GM20000 (cell line): ENCODE measurements around the gene ARNT2.

ENCODE experiments used
- DNase-seq: peaks from one replicate; pipeline ENCODE4 v3.0.0; 2012; ENCODE audit warnings: low spot score
- CTCF ChIP-seq: IDR thresholded peaks from 2 replicates; pipeline ENCODE4 v1.5.1; 2012; ENCODE audit warnings: mild to moderate bottlenecking, control low read depth; ENCODE audit errors: extremely low read depth, missing control alignments

ARNT2 gene

GRCh38 chr15:80531388-80531787 is 127.2 kb downstream of the ARNT2 start:
- TF ChIP-seq CTCF, result no peak
- DNase-seq, result no peak

GRCh38 chr15:80531796-80532195 is 127.6 kb downstream of the ARNT2 start:
- TF ChIP-seq CTCF, result no peak
- no peak for DNase-seq

GRCh38 chr15:80533790-80534333 is 129.7 kb downstream of the ARNT2 start:
- DNase-seq, result no peak
- no peak for TF ChIP-seq CTCF

- TF ChIP-seq CTCF, result no peak
Observed at GRCh38 chr15:80536231-80536630, 132.0 kb downstream of the ARNT2 start.

GRCh38 chr15:80536716-80537115 is 132.5 kb downstream of the ARNT2 start:
- no peak for TF ChIP-seq CTCF
- no peak for DNase-seq

More at GRCh38 chr15:80536231-80536630, 132.0 kb downstream of the ARNT2 start:
- DNase-seq, result no peak

- DNase-seq, result no peak
- no peak for TF ChIP-seq CTCF
Observed at GRCh38 chr15:80545078-80545477, 140.9 kb downstream of the ARNT2 start.

GRCh38 chr15:80547264-80547663 is 143.1 kb downstream of the ARNT2 start:
- no peak for DNase-seq
- TF ChIP-seq CTCF, result no peak

- no peak for DNase-seq
Observed at GRCh38 chr15:80549191-80549590, 145.0 kb downstream of the ARNT2 start.

More at GRCh38 chr15:80549191-80549590, 145.0 kb downstream of the ARNT2 start:
- no peak for TF ChIP-seq CTCF
